GM23248 (cell line): Measurements from ENCODE around the gene TMEM229B. TPM values are rescaled to one million over a fixed set of nuclear protein-coding genes. Genes with fewer than 3 reads are reported as not detected.

Source experiments
- DNase-seq: peaks from one replicate; pipeline ENCODE4 v3.0.0-alpha.2; 2015
- H2AFZ ChIP-seq: fragments of 200-600 bp; sonication (generic); 2 replicates; pipeline ENCODE4 v1.6.1; 2016; ENCODE audit warnings: antibody characterized with exemption
- H3F3A ChIP-seq: fragments of 200-600 bp; sonication (generic); 2 replicates; pipeline ENCODE4 v1.6.1; 2016; ENCODE audit warnings: mild to moderate bottlenecking, antibody characterized with exemption, mixed run types; ENCODE audit not compliant: insufficient read depth
- H3K27ac ChIP-seq: fragments of 200-600 bp; sonication (generic); 2 replicates; pipeline ENCODE4 v1.5.1; 2016; ENCODE audit warnings: mild to moderate bottlenecking
- H3K27me3 ChIP-seq: fragments of 200-600 bp; sonication (generic); replicated peaks from 2 replicates; pipeline ENCODE4 v1.6.1; 2016; ENCODE audit warnings: mild to moderate bottlenecking; ENCODE audit not compliant: insufficient read depth
- H3K36me3 ChIP-seq: fragments of 200-600 bp; sonication (generic); 2 replicates; pipeline ENCODE4 v1.6.1; 2016; ENCODE audit warnings: low read depth, mild to moderate bottlenecking
- H3K4me1 ChIP-seq: fragments of 200-600 bp; sonication (generic); 2 replicates; pipeline ENCODE4 v1.6.1; 2016; ENCODE audit warnings: mild to moderate bottlenecking; ENCODE audit not compliant: insufficient read depth
- H3K4me2 ChIP-seq: fragments of 200-600 bp; sonication (generic); one replicate; pipeline ENCODE4 v1.6.1; 2016; ENCODE audit warnings: mild to moderate bottlenecking; ENCODE audit not compliant: unreplicated experiment
- H3K4me3 ChIP-seq: fragments of 200-600 bp; sonication (generic); 2 replicates; pipeline ENCODE4 v1.5.1; 2016; ENCODE audit warnings: mild to moderate bottlenecking
- H3K79me2 ChIP-seq: fragments of 200-600 bp; sonication (generic); 2 replicates; pipeline ENCODE4 v1.6.1; 2016; ENCODE audit warnings: mild to moderate bottlenecking; ENCODE audit not compliant: insufficient read depth
- H3K9ac ChIP-seq: fragments of 200-600 bp; sonication (generic); 2 replicates; pipeline ENCODE4 v1.6.1; 2016; ENCODE audit warnings: mild to moderate bottlenecking
- H3K9me2 ChIP-seq: fragments of 200-600 bp; sonication (generic); 2 replicates; pipeline ENCODE4 v1.6.1; 2016; ENCODE audit warnings: mixed run types, mild to moderate bottlenecking, moderate library complexity; ENCODE audit not compliant: insufficient read depth
- H3K9me3 ChIP-seq: fragments of 200-600 bp; sonication (generic); one replicate; pipeline ENCODE4 v1.6.1; 2017; ENCODE audit warnings: low read depth
- H4K20me1 ChIP-seq: fragments of 200-600 bp; sonication (generic); 2 replicates; pipeline ENCODE4 v1.6.0; 2016; ENCODE audit not compliant: insufficient read depth
- EZH2 ChIP-seq: fragments of 200-600 bp; sonication (generic); IDR thresholded peaks from 2 replicates; pipeline ENCODE4 v1.6.1; 2018; ENCODE audit warnings: antibody characterized with exemption, mild to moderate bottlenecking; ENCODE audit not compliant: insufficient read depth, poor library complexity, severe bottlenecking
- EZH2phosphoT487 ChIP-seq: fragments of 200-600 bp; sonication (generic); IDR thresholded peaks from 2 replicates; pipeline ENCODE4 v1.6.1; 2018; ENCODE audit warnings: antibody characterized with exemption, moderate library complexity, mild to moderate bottlenecking, low read depth; ENCODE audit not compliant: insufficient read depth
- WGBS, 2 experiments: methylation state at CpG; one replicate each; pipeline ENCODE4 v1.1.6; 2015 to 2017; ENCODE audit warnings: low lambda C conversion rate in 2 of 2, low coverage in 1 of 2; ENCODE audit errors: missing lambda C conversion rate in 2 of 2; 5-methylcytosine and 5-hydroxymethylcytosine counted together
- in situ Hi-C: fragments of 300-500 bp; cut with MboI; formaldehyde crosslinking; loops from 2 replicates; pipeline ENCODE4 v1.15.0; 2020
- microRNA-seq: library from miRNA; unstranded; fragments of <30 nt; microRNA quantifications from one replicate; pipeline ENCODE4, GENCODE V29; 2016; ENCODE audit warnings: borderline number of aligned reads
- polyA plus RNA-seq: library from polyadenylated mRNA; unstranded; fragments of >200 nt; fragmentation: Nextera tagmentation; extraction: Ambion mirVana; gene quantifications from 2 replicates; pipeline ENCODE4 v1.2.1, GENCODE V29; 2016
- small RNA-seq: library from RNA; depleted of rRNA; stranded (forward); fragments of <200 nt; gene quantifications from one replicate; pipeline ENCODE3, GENCODE V24; 2014; ENCODE audit warnings: low read depth, low replicate concordance
- total RNA-seq: library from RNA; depleted of rRNA; stranded (reverse); fragments of >200 nt; shearing (Covaris generic); gene quantifications from 2 replicates; pipeline ENCODE4 v1.2.3, GENCODE V29; 2014; rRNA removed

The TMEM229B gene
- total and polyA plus RNA-seq, 2 experiments from 2014 or later, result 0.43 to 0.65 TPM

DNA sequence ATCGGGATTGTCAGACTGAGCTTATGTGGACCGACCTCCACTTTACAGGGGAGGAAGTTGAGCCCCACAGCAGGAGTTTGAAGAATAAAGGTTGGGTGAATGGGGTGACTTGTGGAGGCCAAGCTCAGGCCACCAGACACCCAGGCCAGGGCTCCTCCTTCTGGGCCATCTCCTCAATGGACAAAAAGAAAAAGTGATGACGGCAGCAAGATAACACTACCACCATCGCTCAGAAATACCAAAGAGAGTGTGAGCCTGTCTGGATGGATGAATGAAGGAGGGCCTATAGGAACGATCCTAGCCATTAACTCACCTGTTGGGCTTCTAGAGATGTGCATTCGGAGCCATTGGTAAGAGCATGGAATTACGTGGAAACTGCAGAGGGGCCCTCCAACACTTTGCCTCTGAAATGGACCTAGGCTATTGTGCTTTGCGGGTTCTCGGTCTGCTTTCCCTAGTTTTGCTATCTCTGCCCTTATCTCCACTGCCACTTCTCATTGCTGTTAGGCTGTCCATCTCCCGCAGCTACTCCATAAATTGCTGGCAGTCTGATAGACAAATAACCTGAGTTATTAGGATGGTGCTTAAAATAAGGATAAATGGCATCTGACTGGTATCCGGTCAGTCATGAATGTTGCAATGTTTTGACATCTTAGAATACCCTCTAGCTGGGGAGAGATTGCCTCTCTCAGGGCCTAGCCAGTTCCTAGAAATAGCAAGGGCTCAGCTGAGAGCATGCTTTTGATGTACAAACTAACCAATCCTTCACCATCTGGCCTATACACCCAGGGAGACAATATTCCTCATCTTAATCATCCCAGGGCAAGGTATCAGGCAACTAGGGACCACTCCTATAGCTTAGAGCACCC lies 66.9 kb downstream of the TMEM229B start:
- in situ Hi-C loops, result loop anchor here (10.0 kb wide), 1 partner anchor 143 kb away; no protein-coding TSS in a partner anchor
- peaks cover 5% of the 10 kb centered on the region; the same call in 1 of the 2 replicates for H3K4me1 ChIP-seq

More for the DNA sequence above, 66.9 kb downstream of the TMEM229B start:
- no peak overlapping the region for H3K27ac ChIP-seq
- TF ChIP-seq EZH2 (no peak), EZH2phosphoT487 (no peak)
- H2AFZ ChIP-seq, result no peak overlapping the region
- H4K20me1 ChIP-seq, result no peaks in the 10 kb centered on the region
- no peak overlapping the region for H3K9ac ChIP-seq
- H3K36me3 ChIP-seq, result no peaks in the 10 kb centered on the region
- no peak for DNase-seq
- H3K4me3 ChIP-seq, result no peak overlapping the region
- H3K79me2 ChIP-seq, result no peaks in the 10 kb centered on the region
- no peaks in the 10 kb centered on the region for H3K27me3 ChIP-seq
- H3K4me2 ChIP-seq, result no peak overlapping the region
- H3K9me2 ChIP-seq, result no peaks in the 10 kb centered on the region
- H3K9me3 ChIP-seq, result no peaks in the 10 kb centered on the region
- H3F3A ChIP-seq, result no peaks in the 10 kb centered on the region
- 87% methylated on average over 11 of the region's 11 CpGs for WGBS, 2 experiments

Small RNA genes within 50 kb of the gene (microRNA-seq; reads per million reads assigned to microRNA genes)
- not detected for gene MIR5694

Small RNA genes within 50 kb of the gene (small RNA-seq; reads per million reads assigned to genes)
- gene MIR5694, result not detected

Other genes with a start within 250 kb of the TMEM229B start
- gene PALS1, start 247.3 kb downstream of the TMEM229B start, total RNA-seq, result 23.8 and 36.5 TPM in 2 replicates
- 15.3 and 15.5 TPM in 2 replicates for gene PALS1, start 247.3 kb downstream of the TMEM229B start, polyA plus RNA-seq
- gene ATP6V1D, start 128.9 kb downstream of the TMEM229B start, total RNA-seq, result 128 and 129 TPM in 2 replicates
- gene ATP6V1D, start 128.9 kb downstream of the TMEM229B start, polyA plus RNA-seq, result 191 and 192 TPM in 2 replicates
- gene EIF2S1, start 128.4 kb downstream of the TMEM229B start, total RNA-seq, result 232 and 273 TPM in 2 replicates
- 218 and 222 TPM in 2 replicates for gene EIF2S1, start 128.4 kb downstream of the TMEM229B start, polyA plus RNA-seq
- 10.8 and 12.4 TPM in 2 replicates for gene PLEK2, start 76.6 kb downstream of the TMEM229B start, total RNA-seq
- 11.4 and 11.5 TPM in 2 replicates for gene PLEK2, start 76.6 kb downstream of the TMEM229B start, polyA plus RNA-seq
- under 0.01 TPM in 1 of 2 replicates, not detected in the other for gene PLEKHH1, start 44.6 kb upstream of the TMEM229B start, total RNA-seq
- 0.13 TPM in 1 of 2 replicates, not detected in the other for gene PLEKHH1, start 44.6 kb upstream of the TMEM229B start, polyA plus RNA-seq
- 10.8 and 27.6 TPM in 2 replicates for gene PIGH, start 111.5 kb upstream of the TMEM229B start, total RNA-seq
- gene PIGH, start 111.5 kb upstream of the TMEM229B start, polyA plus RNA-seq, result 22.4 and 23.4 TPM in 2 replicates
- gene ARG2, start 131.2 kb upstream of the TMEM229B start, total RNA-seq, result 6.3 and 8.2 TPM in 2 replicates
- 5.6 and 5.8 TPM in 2 replicates for gene ARG2, start 131.2 kb upstream of the TMEM229B start, polyA plus RNA-seq
- 61.5 and 64.2 TPM in 2 replicates for gene VTI1B, start 185.9 kb upstream of the TMEM229B start, total RNA-seq
- 192 and 207 TPM in 2 replicates for gene VTI1B, start 185.9 kb upstream of the TMEM229B start, polyA plus RNA-seq
- 59.1 and 59.4 TPM in 2 replicates for gene RDH11, start 207.0 kb upstream of the TMEM229B start, total RNA-seq
- gene RDH11, start 207.0 kb upstream of the TMEM229B start, polyA plus RNA-seq, result 56.7 and 57.5 TPM in 2 replicates
- not detected in 2 replicates for gene RDH12, start 213.2 kb upstream of the TMEM229B start, total RNA-seq
- not detected in 2 replicates for gene RDH12, start 213.2 kb upstream of the TMEM229B start, polyA plus RNA-seq